GM12874 (cell line): ENCODE results near the gene SRSF3.

Experiments used
- CTCF ChIP-seq: IDR thresholded peaks from 2 replicates; pipeline ENCODE4 v1.5.1; 2011; ENCODE audit warnings: low read depth, mild to moderate bottlenecking, control low read depth, low read length, moderate library complexity; ENCODE audit not compliant: insufficient read depth

The SRSF3 gene

GRCh38 chr6:36566418-36566905 lies 27.7 kb upstream of the SRSF3 start:
- TF ChIP-seq CTCF, result no peak

- TF ChIP-seq CTCF, result no peak
These were observed 23.9 kb upstream of the SRSF3 start for GRCh38 chr6:36570264-36570663.

- TF ChIP-seq CTCF, result no peak
These were observed 22.8 kb upstream of the SRSF3 start for GRCh38 chr6:36571122-36572043.

GRCh38 chr6:36574679-36575078 lies 19.5 kb upstream of the SRSF3 start:
- TF ChIP-seq CTCF, result no peak

GRCh38 chr6:36576578-36576977 lies 17.6 kb upstream of the SRSF3 start:
- TF ChIP-seq CTCF, result no peak

- no peak for TF ChIP-seq CTCF
These were observed 16.9 kb upstream of the SRSF3 start for GRCh38 chr6:36577301-36577700.

GRCh38 chr6:36578030-36578429 lies 16.1 kb upstream of the SRSF3 start:
- no peak for TF ChIP-seq CTCF
